Stimulated activated CD4-positive, alpha-beta T cell treated with anti-CD3 and anti-CD28 coated beads, Interleukin-1b, Interleukin-23, amount 100 ng/mL, for 4 hours (primary cell): Measurements from ENCODE around the gene TMEM74B.

Experiments used
- DNase-seq, 2 donors: peaks; one replicate each; pipeline ENCODE4 v3.0.0-alpha.2; 2020; ENCODE audit warnings: low read depth in 2 of 2

Gene TMEM74B

DNA sequence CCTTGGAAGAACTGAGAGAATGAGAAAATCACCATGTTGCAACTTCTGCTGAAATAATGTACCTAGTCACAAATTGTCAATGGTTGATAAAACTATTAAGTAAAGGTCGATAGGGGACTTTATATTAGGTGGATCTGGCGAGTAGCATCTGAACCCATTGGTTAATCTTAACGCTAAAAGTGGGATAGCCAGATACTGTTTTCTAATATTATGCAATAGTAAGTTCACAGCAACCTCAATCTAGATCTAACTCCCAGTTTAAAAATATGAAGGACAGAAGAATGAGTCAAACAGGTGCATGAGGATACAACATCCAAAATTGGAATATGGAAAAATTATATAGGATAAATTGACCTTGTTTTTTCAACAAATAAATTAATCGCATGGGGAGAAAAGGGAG is 47.5 kb downstream of the TMEM74B start:
- DNase-seq = no peak

DNA sequence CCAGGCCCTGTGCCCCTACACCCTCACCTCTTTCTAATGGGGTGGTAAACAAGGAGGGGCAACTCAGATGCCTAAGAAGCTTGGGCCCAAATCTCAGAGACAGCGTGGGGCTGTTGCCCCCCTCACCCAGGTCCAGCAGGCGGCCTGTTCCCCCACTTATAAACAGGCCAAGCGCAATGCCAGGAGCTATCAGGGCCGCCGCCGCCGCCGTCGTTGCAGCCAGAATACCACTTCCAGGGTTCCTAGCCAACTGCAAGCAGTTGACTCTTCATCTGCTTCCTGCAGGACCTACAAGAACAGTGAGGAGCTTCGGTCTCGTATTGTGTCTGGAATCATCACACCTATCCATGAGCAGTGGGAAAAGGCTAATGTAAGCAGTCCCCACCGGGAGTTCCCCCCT is 49.9 kb downstream of the TMEM74B start:
- no peak for DNase-seq

DNA sequence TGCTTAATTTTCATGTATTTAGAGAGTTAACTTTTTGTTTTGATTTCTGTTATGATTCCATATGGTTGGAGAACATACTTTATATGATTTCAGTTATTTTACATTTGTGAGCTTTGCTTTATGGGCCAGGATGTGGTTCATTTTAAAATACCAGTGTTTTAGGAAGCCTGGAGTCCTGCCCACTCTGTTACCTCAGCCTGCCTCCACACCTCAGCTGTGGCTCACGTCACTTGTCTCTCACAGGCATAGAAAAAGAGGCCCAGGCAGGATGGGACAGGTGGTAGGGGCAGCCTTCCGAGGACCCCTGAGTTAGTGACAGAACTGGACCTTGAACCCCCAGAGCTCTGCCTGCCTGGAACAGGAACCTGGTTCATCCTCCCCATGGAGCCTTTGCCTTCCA is 50.4 kb downstream of the TMEM74B start:
- DNase-seq = no peak

DNA sequence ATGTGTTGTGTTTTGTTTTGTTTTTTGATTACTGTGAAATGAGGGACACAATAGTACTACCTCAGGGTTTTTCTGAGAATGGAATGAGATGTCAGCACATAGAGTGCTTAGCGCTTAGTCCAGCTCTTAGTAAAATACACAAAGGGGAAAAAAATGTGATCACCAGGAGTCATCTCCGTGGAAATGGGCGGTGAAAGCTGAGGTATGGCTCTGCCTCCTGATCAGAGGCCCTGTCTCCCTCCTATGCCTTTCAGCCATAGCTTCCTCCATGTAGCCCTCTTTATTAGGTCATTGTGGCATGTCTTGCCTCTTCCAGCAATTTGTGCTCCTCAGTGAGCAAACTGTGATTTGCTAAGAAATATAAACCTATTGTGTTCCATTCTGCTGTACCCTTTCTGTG is 53.4 kb downstream of the TMEM74B start:
- DNase-seq = no peak

DNA sequence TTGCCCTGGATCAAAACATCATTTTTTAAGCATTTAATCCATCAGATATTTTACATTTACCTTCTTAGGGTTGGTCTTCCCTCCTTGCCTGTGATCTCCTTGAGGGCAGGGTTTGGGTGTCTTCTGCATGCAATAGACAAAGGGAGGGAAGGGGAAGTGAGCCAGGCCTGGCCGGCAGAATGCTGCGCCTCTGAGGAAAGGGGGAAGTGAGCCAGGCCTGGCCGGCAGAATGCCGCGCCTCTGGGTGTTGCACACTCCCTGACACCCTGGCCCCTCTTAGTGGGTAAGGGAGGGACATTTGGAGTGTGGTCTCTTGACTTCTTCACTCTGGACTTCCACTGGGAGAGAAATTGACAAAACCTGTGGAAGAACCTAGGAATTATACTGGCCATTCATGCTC is 53.9 kb downstream of the TMEM74B start:
- DNase-seq = no peak
